ENCODE data around the gene ZNF665. TPM values are rescaled to one million over a fixed set of nuclear protein-coding genes. Genes with fewer than 3 reads are reported as not detected.

The ZNF665 gene
- total RNA-seq, 1 donor from 2014 or later = 1.5 TPM

GRCh38 chr19:53183146-53183764, 9.9 kb downstream of the ZNF665 start:
- H3K27ac ChIP-seq = no peak overlapping the region

DNA sequence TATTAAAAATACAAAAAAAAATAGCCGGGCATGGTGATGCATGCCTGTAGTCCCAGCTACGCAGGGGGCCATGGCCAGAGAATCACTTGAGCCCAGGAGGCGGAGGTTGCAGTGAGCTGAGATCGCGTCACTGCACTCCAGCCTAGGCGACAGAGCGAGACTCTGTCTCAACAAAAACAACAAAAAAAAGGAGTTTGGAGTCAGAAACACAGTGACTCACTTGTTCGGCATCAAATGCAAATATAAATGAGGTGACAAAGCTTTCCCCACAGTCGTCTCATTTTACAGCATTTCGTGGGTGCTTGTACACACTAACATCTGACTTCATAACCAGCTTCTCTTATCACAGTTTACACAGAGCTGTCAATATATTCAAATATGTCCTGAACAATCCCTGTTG, 11.0 kb downstream of the ZNF665 start:
- H3K36me3 ChIP-seq = peaks cover 0 to 20% of the 10 kb centered on the region in 2 donors
- intact Hi-C loops (cut with DNase I) = no loop called here

More at GRCh38 chr19:53183146-53183764, 9.9 kb downstream of the ZNF665 start:
- no peak for DNase-seq (ENCODE audit: extremely low spot score in 2 of 2)
- peaks cover 0 to 20% of the 10 kb centered on the region in 2 donors for H3K36me3 ChIP-seq
- TF ChIP-seq POLR2AphosphoS5 (IDR thresholded peaks at IDR 0.05; ENCODE audit: insufficient read depth in 1 of 2, low read depth in 1 of 2) = no peak
- TF ChIP-seq POLR2A (IDR thresholded peaks at IDR 0.05) = no peak
- TF ChIP-seq, protein P1, sequence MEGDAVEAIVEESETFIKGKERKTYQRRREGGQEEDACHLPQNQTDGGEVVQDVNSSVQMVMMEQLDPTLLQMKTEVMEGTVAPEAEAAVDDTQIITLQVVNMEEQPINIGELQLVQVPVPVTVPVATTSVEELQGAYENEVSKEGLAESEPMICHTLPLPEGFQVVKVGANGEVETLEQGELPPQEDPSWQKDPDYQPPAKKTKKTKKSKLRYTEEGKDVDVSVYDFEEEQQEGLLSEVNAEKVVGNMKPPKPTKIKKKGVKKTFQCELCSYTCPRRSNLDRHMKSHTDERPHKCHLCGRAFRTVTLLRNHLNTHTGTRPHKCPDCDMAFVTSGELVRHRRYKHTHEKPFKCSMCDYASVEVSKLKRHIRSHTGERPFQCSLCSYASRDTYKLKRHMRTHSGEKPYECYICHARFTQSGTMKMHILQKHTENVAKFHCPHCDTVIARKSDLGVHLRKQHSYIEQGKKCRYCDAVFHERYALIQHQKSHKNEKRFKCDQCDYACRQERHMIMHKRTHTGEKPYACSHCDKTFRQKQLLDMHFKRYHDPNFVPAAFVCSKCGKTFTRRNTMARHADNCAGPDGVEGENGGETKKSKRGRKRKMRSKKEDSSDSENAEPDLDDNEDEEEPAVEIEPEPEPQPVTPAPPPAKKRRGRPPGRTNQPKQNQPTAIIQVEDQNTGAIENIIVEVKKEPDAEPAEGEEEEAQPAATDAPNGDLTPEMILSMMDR (IDR thresholded peaks at IDR 0.05) = no peak
- no peaks in the 10 kb centered on the region for H3K4me1 ChIP-seq
- no peaks in the 10 kb centered on the region for H3K9me3 ChIP-seq
- H3K27me3 ChIP-seq = no peaks in the 10 kb centered on the region
- no peak overlapping the region for H3K4me3 ChIP-seq
- intact Hi-C loops (cut with DNase I) = no loop called here

GRCh38 chr19:53177986-53178385, 15.2 kb downstream of the ZNF665 start:
- Histone ChIP-seq H3K4me1 (no peaks in the 10 kb centered on the region), H3K36me3 (peaks cover 0 to 32% of the 10 kb centered on the region in 2 donors), H3K9me3 (no peaks in the 10 kb centered on the region), H3K27ac (no peak overlapping the region), H3K4me3 (no peak overlapping the region), H3K27me3 (no peaks in the 10 kb centered on the region)
- intact Hi-C loops (cut with DNase I) = no loop called here
- TF ChIP-seq POLR2A (IDR thresholded peaks at IDR 0.05) = no peak
- TF ChIP-seq, protein P1 (IDR thresholded peaks at IDR 0.05) = no peak
- no peak for TF ChIP-seq POLR2AphosphoS5 (IDR thresholded peaks at IDR 0.05; ENCODE audit: insufficient read depth in 1 of 2, low read depth in 1 of 2)
- DNase-seq (ENCODE audit: extremely low spot score in 2 of 2) = no peak

More for the DNA sequence above, 11.0 kb downstream of the ZNF665 start:
- Histone ChIP-seq H3K9me3 (no peaks in the 10 kb centered on the region), H3K27ac (no peak overlapping the region), H3K4me3 (no peak overlapping the region), H3K4me1 (no peaks in the 10 kb centered on the region), H3K27me3 (no peaks in the 10 kb centered on the region)
- no peak for DNase-seq (ENCODE audit: extremely low spot score in 2 of 2)
- no peak for TF ChIP-seq POLR2AphosphoS5 (IDR thresholded peaks at IDR 0.05; ENCODE audit: insufficient read depth in 1 of 2, low read depth in 1 of 2)
- TF ChIP-seq POLR2A (IDR thresholded peaks at IDR 0.05) = no peak
- TF ChIP-seq, protein P1 (IDR thresholded peaks at IDR 0.05) = no peak

GRCh38 chr19:53172889-53173288, 20.3 kb downstream of the ZNF665 start:
- intact Hi-C loops (cut with DNase I) = no loop called here
- Histone ChIP-seq H3K36me3 (peaks cover 0 to 17% of the 10 kb centered on the region in 2 donors), H3K4me3 (no peak overlapping the region)

DNA sequence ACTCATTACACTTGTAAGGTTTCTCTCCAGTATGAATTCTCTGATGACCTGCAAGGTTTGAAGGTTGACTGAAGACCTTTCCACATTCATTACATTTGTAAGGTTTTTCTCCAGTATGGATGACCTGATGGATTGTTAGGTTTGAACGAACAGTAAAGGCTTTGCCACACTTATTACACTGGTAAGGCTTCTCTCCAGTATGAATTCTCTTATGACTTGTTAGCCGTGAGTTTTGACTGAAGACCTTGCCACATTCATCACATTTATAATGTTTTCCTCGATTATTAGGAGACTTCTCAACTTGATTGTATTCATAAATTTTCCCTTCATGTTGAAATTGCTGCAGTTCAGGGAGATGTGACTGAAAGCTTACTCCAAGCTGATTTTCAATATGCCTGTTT, 27.5 kb downstream of the ZNF665 start:
- no peak for TF ChIP-seq POLR2A (IDR thresholded peaks at IDR 0.05)
- TF ChIP-seq POLR2AphosphoS5 (IDR thresholded peaks at IDR 0.05; ENCODE audit: insufficient read depth in 1 of 2, low read depth in 1 of 2) = no peak
- TF ChIP-seq, protein P1 (IDR thresholded peaks at IDR 0.05) = no peak
- Histone ChIP-seq H3K27me3 (no peaks in the 10 kb centered on the region), H3K36me3 (peaks cover 0 to 16% of the 10 kb centered on the region in 2 donors), H3K4me1 (no peaks in the 10 kb centered on the region), H3K9me3 (peaks cover 23% of the 10 kb centered on the region), H3K4me3 (no peak overlapping the region), H3K27ac (no peak overlapping the region)
- no peak for DNase-seq (ENCODE audit: extremely low spot score in 2 of 2)
- intact Hi-C loops (cut with DNase I) = no loop called here

More at GRCh38 chr19:53172889-53173288, 20.3 kb downstream of the ZNF665 start:
- H3K27me3 ChIP-seq = no peaks in the 10 kb centered on the region
- no peaks in the 10 kb centered on the region for H3K4me1 ChIP-seq
- peaks cover 4% of the 10 kb centered on the region for H3K9me3 ChIP-seq
- no peak for DNase-seq (ENCODE audit: extremely low spot score in 2 of 2)
- H3K27ac ChIP-seq = no peak overlapping the region
- TF ChIP-seq POLR2A (IDR thresholded peaks at IDR 0.05) = no peak
- TF ChIP-seq POLR2AphosphoS5 (IDR thresholded peaks at IDR 0.05; ENCODE audit: insufficient read depth in 1 of 2, low read depth in 1 of 2) = no peak
- TF ChIP-seq, protein P1 (IDR thresholded peaks at IDR 0.05) = no peak
